Sigmoid colon (tissue), 7 donors: ENCODE data around the gene ZNF511. TPM values are rescaled to one million over a fixed set of nuclear protein-coding genes. Genes with fewer than 3 reads are reported as not detected.

ENCODE experiments used
- DNase-seq: peaks from one replicate; pipeline ENCODE4 v3.0.0-alpha.2; 2019
- H3K27ac ChIP-seq, 4 donors: fragments of 200-600 bp; sonication (generic); one replicate each; pipeline ENCODE4 v1.5.1; 2016 to 2019; ENCODE audit warnings: mild to moderate bottlenecking in 1 of 4
- H3K27me3 ChIP-seq, 3 donors: fragments of 200-600 bp; sonication (generic); one replicate each; pipeline ENCODE4 v1.5.1; 2019; ENCODE audit warnings: mild to moderate bottlenecking in 1 of 3
- H3K36me3 ChIP-seq, 4 donors: fragments of 200-600 bp; sonication (generic); one replicate each; pipeline ENCODE4 v1.5.1; 2016 to 2019
- H3K4me1 ChIP-seq, 4 donors: fragments of 200-600 bp; sonication (generic); one replicate each; pipeline ENCODE4 v1.5.1; 2017 to 2019
- H3K4me3 ChIP-seq, 4 donors: fragments of 200-600 bp; sonication (generic); one replicate each; pipeline ENCODE4 v1.5.1; 2017 to 2019; ENCODE audit warnings: mild to moderate bottlenecking in 2 of 4, moderate library complexity in 1 of 4
- H3K9me3 ChIP-seq, 4 donors: fragments of 200-600 bp in 3 of 4; sonication (generic) in 3 of 4; one replicate each; pipeline versions ENCODE4 v1.5.1 to v1.6.1; 2013 to 2019
- CTCF ChIP-seq, 4 experiments: fragments of 450-650 bp in 3 of 4; fragments of 200-600 bp in 1 of 4; IDR thresholded peaks; one replicate each; pipeline ENCODE4 v1.5.1; 2016 to 2019; ENCODE audit warnings: antibody characterized with exemption in 4 of 4, mild to moderate bottlenecking in 3 of 4, moderate library complexity in 2 of 4
- EP300 ChIP-seq, 4 donors: sonication (generic); formaldehyde crosslinking; IDR thresholded peaks; one replicate each; pipeline ENCODE4 v1.6.1; 2017; ENCODE audit warnings: antibody characterized with exemption in 4 of 4
- POLR2A ChIP-seq, 2 donors: fragments of 450-650 bp; IDR thresholded peaks; one replicate each; pipeline ENCODE4 v1.6.1; 2016; ENCODE audit warnings: antibody characterized with exemption in 2 of 2, mild to moderate bottlenecking in 2 of 2, moderate library complexity in 2 of 2
- POLR2AphosphoS5 ChIP-seq, 4 donors: sonication (generic); formaldehyde crosslinking; IDR thresholded peaks; one replicate each; pipeline ENCODE4 v1.6.1; 2017; ENCODE audit warnings: antibody characterized with exemption in 4 of 4
- WGBS, 2 donors: extraction: QIAGEN DNeasy Blood & Tissue Kit; methylation state at CpG; one replicate each; pipeline ENCODE4 v1.1.7; 2013; 5-methylcytosine and 5-hydroxymethylcytosine counted together
- intact Hi-C: fragments of 100-400 bp; cut with DNase I; formaldehyde crosslinking; loops from one replicate; pipeline ENCODE4 v1.15.1; 2023
- polyA plus RNA-seq, 3 donors: library from polyadenylated mRNA; stranded (reverse); fragments of 200-250 nt; gene quantifications; one replicate each; pipeline ENCODE4 v1.2.3, GENCODE V29; 2013
- total RNA-seq, 4 donors: library from RNA; depleted of rRNA; stranded (reverse); fragments of >200 nt; gene quantifications; one replicate each; pipeline ENCODE4 v1.1.0, GENCODE V29; 2016
- donor health status: healthy with polysubstance abuse.
- donor health status: Bipolar disorder and iron deficiency.
- donor health status: healthy.

The ZNF511 gene
- total and polyA plus RNA-seq, 7 donors: 34.7 to 55.6 (median 47.4) TPM

DNA sequence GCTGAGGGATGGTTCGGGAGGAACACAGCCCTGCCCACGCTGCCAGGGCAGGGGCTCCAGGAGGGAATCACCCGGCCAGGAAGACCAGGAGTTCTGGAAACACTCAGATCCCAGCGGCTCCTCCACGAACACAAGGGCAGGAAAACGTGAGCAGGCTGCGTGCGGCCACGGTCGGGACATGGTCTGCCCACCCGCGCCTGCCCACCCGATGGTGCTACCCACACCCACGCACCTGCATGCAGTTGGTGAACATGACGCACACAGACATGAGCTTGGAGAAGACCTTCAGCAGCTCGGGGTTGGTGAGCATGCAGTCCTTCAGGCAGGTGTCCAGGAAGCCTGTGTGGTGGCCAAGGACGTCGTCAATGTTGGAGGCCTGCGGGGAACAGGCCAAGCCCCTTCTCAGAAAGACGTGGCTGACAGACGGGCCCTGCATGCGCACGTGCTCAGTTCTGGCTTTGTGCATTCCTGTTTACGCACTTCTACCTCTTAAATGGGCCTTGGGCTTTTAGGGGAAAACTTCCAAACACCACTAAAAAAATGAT, 25.8 kb upstream of the ZNF511 start:
- TF ChIP-seq CTCF (IDR thresholded peaks at IDR 0.05) (no peak), POLR2AphosphoS5 (IDR thresholded peaks at IDR 0.05) (no peak), EP300 (IDR thresholded peaks at IDR 0.05) (no peak), POLR2A (IDR thresholded peaks at IDR 0.05) (no peak)
- H3K27ac ChIP-seq: no peak overlapping the region
- H3K27me3 ChIP-seq: no peaks in the 10 kb centered on the region
- no peaks in the 10 kb centered on the region for H3K4me1 ChIP-seq
- H3K9me3 ChIP-seq: no peaks in the 10 kb centered on the region
- peaks cover 37 to 93% (median 59%) of the 10 kb centered on the region in 4 donors for H3K36me3 ChIP-seq
- intact Hi-C loops: no loop called here
- DNase-seq: no peak
- whole genome bisulfite sequencing, 2 donors: 93 to 95% methylated on average over 24 of the region's 24 CpGs
- H3K4me3 ChIP-seq: no peak overlapping the region

- H3K36me3 ChIP-seq: peaks cover 47 to 100% (median 67%) of the 10 kb centered on the region in 4 donors
- H3K4me3 ChIP-seq: no peak overlapping the region
- no peak for DNase-seq
- H3K27me3 ChIP-seq: no peaks in the 10 kb centered on the region
- 96 to 97% methylated on average over 24 of the region's 24 CpGs for WGBS, 2 donors
- no peak for TF ChIP-seq POLR2A (IDR thresholded peaks at IDR 0.05)
- TF ChIP-seq POLR2AphosphoS5 (IDR thresholded peaks at IDR 0.05): no peak
- TF ChIP-seq CTCF (IDR thresholded peaks at IDR 0.05): no peak
- TF ChIP-seq EP300 (IDR thresholded peaks at IDR 0.05): no peak
- no peaks in the 10 kb centered on the region for H3K4me1 ChIP-seq
- no peak overlapping the region for H3K27ac ChIP-seq
- intact Hi-C loops: no loop called here
- no peaks in the 10 kb centered on the region for H3K9me3 ChIP-seq
Observed at GRCh38 chr10:133283931-133284330, 24.8 kb upstream of the ZNF511 start.

- H3K36me3 ChIP-seq: peaks cover 48 to 100% (median 76%) of the 10 kb centered on the region in 4 donors
- no peak overlapping the region for H3K4me3 ChIP-seq
- WGBS, 2 donors: 96% methylated on average over 36 of the region's 36 CpGs
- H3K27ac ChIP-seq: no peak overlapping the region
- no peaks in the 10 kb centered on the region for H3K4me1 ChIP-seq
- H3K9me3 ChIP-seq: no peaks in the 10 kb centered on the region
- DNase-seq: no peak
- no peaks in the 10 kb centered on the region for H3K27me3 ChIP-seq
- no peak for TF ChIP-seq CTCF (IDR thresholded peaks at IDR 0.05)
- TF ChIP-seq POLR2AphosphoS5 (IDR thresholded peaks at IDR 0.05): no peak
- TF ChIP-seq POLR2A (IDR thresholded peaks at IDR 0.05): no peak
- TF ChIP-seq EP300 (IDR thresholded peaks at IDR 0.05): no peak
- intact Hi-C loops: no loop called here
Observed at GRCh38 chr10:133285217-133285616, 23.5 kb upstream of the ZNF511 start.

GRCh38 chr10:133286366-133286765, 22.3 kb upstream of the ZNF511 start:
- TF ChIP-seq POLR2AphosphoS5 (IDR thresholded peaks at IDR 0.05) (no peak), EP300 (IDR thresholded peaks at IDR 0.05) (no peak), POLR2A (IDR thresholded peaks at IDR 0.05) (no peak), CTCF (IDR thresholded peaks at IDR 0.05) (no peak)
- no peak for DNase-seq
- Histone ChIP-seq H3K4me1 (no peaks in the 10 kb centered on the region), H3K27ac (no peak overlapping the region), H3K9me3 (no peaks in the 10 kb centered on the region), H3K4me3 (no peak overlapping the region), H3K36me3 (peaks cover 48 to 97% (median 71%) of the 10 kb centered on the region in 4 donors), H3K27me3 (no peaks in the 10 kb centered on the region)
- WGBS, 2 donors: 90 to 92% methylated on average over 18 of the region's 18 CpGs
- intact Hi-C loops: no loop called here
